ENCODE data around the gene ITFG2. TPM values are rescaled to one million over a fixed set of nuclear protein-coding genes. Genes with fewer than 3 reads are reported as not detected.
A peak's percentile ranks its signal among the peaks of the same experiment; 100 is the strongest.

Gene ITFG2
- total RNA-seq, result 10 to 100 TPM; 11.9 to 29.0 (median 22.1) TPM

GRCh38 chr12:2812290-2813213 is at the start of gene ITFG2:
Gene ITFG2 (plus strand): TSS chr12:2812668. CDS start chr12:2812761, 93 bp downstream.
- 0 to 1% methylated on average over 3 to 13 of the region's 48 CpGs for WGBS, 2 donors (ENCODE audit: low coverage in 1 of 2)
- no peaks in the 10 kb centered on the region for H3K27me3 ChIP-seq

DNA sequence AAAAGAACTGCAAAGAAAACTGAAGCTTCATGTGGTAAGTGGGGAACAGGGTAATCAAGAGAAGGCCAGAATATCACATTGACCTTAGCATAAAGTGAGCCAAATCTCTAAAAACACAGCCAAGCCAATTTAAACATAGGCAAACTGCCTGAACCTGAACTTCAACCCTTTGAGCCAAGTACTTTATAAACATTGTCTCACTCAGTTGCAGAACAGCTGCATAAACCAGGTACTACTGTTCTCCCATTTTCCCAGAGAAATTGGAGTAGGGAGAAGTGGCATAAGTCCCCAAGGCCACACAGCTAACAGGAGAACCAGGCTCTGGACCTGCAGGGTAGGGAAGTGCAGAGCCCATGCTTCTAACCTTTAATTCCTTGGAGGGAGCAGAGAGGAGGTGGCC is 48.1 kb upstream of the ITFG2 start:
- H3K4me1 ChIP-seq, result no peaks in the 10 kb centered on the region
- no peak overlapping the region for H3K4me3 ChIP-seq
- no peak for ATAC-seq
- peaks cover 0 to 19% of the 10 kb centered on the region in 2 donors for H3K36me3 ChIP-seq
- TF ChIP-seq POLR2A (IDR thresholded peaks at IDR 0.05), result no peak
- TF ChIP-seq CTCF (IDR thresholded peaks at IDR 0.05), result no peak
- no peak for TF ChIP-seq POLR2AphosphoS5 (IDR thresholded peaks at IDR 0.05)
- TF ChIP-seq EP300 (IDR thresholded peaks at IDR 0.05), result no peak
- H3K27ac ChIP-seq, result no peak overlapping the region
- H3K27me3 ChIP-seq, result no peaks in the 10 kb centered on the region
- no peaks in the 10 kb centered on the region for H3K9me3 ChIP-seq

More at GRCh38 chr12:2812290-2813213, at the start of gene ITFG2:
- H3K27ac ChIP-seq, result peak within 1 kb of the TSS; percentile 61 to 97 (median 91)
- no peaks in the 10 kb centered on the region for H3K9me3 ChIP-seq
- TF ChIP-seq CTCF (IDR thresholded peaks at IDR 0.05), result peak in 1 of 4 experiments; percentile 17
- peak; percentile 52 to 77 for TF ChIP-seq POLR2A (IDR thresholded peaks at IDR 0.05)
- TF ChIP-seq POLR2AphosphoS5 (IDR thresholded peaks at IDR 0.05), result peak; percentile 88
- no peak for TF ChIP-seq EP300 (IDR thresholded peaks at IDR 0.05)
- peaks cover 0 to 19% of the 10 kb centered on the region in 2 donors for H3K36me3 ChIP-seq
- peak within 1 kb of the TSS; percentile 68 to 74 for H3K4me3 ChIP-seq
- peaks cover 0 to 35% (median 13%) of the 10 kb centered on the region in 3 donors for H3K4me1 ChIP-seq
- peak; percentile 98 for ATAC-seq

- ATAC-seq, result no peak
- no CpG with 5 or more reads among the region's 4 CpGs for WGBS, 2 donors (ENCODE audit: low coverage in 1 of 2)
These were observed 47.4 kb upstream of the ITFG2 start for GRCh38 chr12:2765052-2765451.

GRCh38 chr12:2765608-2766007 is 46.9 kb upstream of the ITFG2 start:
- Histone ChIP-seq H3K27me3 (no peaks in the 10 kb centered on the region), H3K4me3 (no peak overlapping the region), H3K9me3 (no peaks in the 10 kb centered on the region), H3K4me1 (no peaks in the 10 kb centered on the region), H3K27ac (no peak overlapping the region), H3K36me3 (peaks cover 0 to 13% of the 10 kb centered on the region in 2 donors)
- no peak for ATAC-seq
- no peak for TF ChIP-seq CTCF (IDR thresholded peaks at IDR 0.05)
- TF ChIP-seq EP300 (IDR thresholded peaks at IDR 0.05), result no peak
- TF ChIP-seq POLR2A (IDR thresholded peaks at IDR 0.05), result no peak
- TF ChIP-seq POLR2AphosphoS5 (IDR thresholded peaks at IDR 0.05), result no peak
- 87% methylated on average over 3 of the region's 6 CpGs; no CpG with 5 or more reads in 1 of the 2 donors for WGBS, 2 donors (ENCODE audit: low coverage in 1 of 2)

More at GRCh38 chr12:2765052-2765451, 47.4 kb upstream of the ITFG2 start:
- Histone ChIP-seq H3K27ac (no peak overlapping the region), H3K9me3 (no peaks in the 10 kb centered on the region), H3K36me3 (peaks cover 0 to 19% of the 10 kb centered on the region in 2 donors), H3K4me3 (no peak overlapping the region), H3K27me3 (no peaks in the 10 kb centered on the region), H3K4me1 (no peaks in the 10 kb centered on the region)
- TF ChIP-seq CTCF (IDR thresholded peaks at IDR 0.05) (no peak), EP300 (IDR thresholded peaks at IDR 0.05) (no peak), POLR2AphosphoS5 (IDR thresholded peaks at IDR 0.05) (no peak), POLR2A (IDR thresholded peaks at IDR 0.05) (no peak)
